ENCODE data around the gene TOM1. TPM values are rescaled to one million over a fixed set of nuclear protein-coding genes. Genes with fewer than 3 reads are reported as not detected.

The TOM1 gene
- polyA plus RNA-seq, 1 of the 3 experiments (the other 2 are of a cell fraction) = 26.9 TPM

GRCh38 chr22:35303029-35303624, 3.4 kb downstream of the TOM1 start (continued):
- TF ChIP-seq, protein P1, sequence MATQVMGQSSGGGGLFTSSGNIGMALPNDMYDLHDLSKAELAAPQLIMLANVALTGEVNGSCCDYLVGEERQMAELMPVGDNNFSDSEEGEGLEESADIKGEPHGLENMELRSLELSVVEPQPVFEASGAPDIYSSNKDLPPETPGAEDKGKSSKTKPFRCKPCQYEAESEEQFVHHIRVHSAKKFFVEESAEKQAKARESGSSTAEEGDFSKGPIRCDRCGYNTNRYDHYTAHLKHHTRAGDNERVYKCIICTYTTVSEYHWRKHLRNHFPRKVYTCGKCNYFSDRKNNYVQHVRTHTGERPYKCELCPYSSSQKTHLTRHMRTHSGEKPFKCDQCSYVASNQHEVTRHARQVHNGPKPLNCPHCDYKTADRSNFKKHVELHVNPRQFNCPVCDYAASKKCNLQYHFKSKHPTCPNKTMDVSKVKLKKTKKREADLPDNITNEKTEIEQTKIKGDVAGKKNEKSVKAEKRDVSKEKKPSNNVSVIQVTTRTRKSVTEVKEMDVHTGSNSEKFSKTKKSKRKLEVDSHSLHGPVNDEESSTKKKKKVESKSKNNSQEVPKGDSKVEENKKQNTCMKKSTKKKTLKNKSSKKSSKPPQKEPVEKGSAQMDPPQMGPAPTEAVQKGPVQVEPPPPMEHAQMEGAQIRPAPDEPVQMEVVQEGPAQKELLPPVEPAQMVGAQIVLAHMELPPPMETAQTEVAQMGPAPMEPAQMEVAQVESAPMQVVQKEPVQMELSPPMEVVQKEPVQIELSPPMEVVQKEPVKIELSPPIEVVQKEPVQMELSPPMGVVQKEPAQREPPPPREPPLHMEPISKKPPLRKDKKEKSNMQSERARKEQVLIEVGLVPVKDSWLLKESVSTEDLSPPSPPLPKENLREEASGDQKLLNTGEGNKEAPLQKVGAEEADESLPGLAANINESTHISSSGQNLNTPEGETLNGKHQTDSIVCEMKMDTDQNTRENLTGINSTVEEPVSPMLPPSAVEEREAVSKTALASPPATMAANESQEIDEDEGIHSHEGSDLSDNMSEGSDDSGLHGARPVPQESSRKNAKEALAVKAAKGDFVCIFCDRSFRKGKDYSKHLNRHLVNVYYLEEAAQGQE (IDR thresholded peaks at IDR 0.05; ENCODE audit: low read depth, low read length) = no peak
- TF ChIP-seq RAD21 (IDR thresholded peaks at IDR 0.05; ENCODE audit: low read length) = no peak
- no peak for TF ChIP-seq GABPA (IDR thresholded peaks at IDR 0.05; ENCODE audit: low read depth)
- TF ChIP-seq, protein P2, sequence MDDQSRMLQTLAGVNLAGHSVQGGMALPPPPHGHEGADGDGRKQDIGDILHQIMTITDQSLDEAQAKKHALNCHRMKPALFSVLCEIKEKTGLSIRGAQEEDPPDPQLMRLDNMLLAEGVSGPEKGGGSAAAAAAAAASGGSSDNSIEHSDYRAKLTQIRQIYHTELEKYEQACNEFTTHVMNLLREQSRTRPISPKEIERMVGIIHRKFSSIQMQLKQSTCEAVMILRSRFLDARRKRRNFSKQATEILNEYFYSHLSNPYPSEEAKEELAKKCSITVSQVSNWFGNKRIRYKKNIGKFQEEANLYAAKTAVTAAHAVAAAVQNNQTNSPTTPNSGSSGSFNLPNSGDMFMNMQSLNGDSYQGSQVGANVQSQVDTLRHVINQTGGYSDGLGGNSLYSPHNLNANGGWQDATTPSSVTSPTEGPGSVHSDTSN (IDR thresholded peaks at IDR 0.05) = no peak
- TF ChIP-seq, protein P3, sequence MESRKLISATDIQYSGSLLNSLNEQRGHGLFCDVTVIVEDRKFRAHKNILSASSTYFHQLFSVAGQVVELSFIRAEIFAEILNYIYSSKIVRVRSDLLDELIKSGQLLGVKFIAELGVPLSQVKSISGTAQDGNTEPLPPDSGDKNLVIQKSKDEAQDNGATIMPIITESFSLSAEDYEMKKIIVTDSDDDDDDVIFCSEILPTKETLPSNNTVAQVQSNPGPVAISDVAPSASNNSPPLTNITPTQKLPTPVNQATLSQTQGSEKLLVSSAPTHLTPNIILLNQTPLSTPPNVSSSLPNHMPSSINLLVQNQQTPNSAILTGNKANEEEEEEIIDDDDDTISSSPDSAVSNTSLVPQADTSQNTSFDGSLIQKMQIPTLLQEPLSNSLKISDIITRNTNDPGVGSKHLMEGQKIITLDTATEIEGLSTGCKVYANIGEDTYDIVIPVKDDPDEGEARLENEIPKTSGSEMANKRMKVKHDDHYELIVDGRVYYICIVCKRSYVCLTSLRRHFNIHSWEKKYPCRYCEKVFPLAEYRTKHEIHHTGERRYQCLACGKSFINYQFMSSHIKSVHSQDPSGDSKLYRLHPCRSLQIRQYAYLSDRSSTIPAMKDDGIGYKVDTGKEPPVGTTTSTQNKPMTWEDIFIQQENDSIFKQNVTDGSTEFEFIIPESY (IDR thresholded peaks at IDR 0.05; ENCODE audit: borderline replicate concordance, low read depth) = no peak
- TF ChIP-seq TEAD4 (IDR thresholded peaks at IDR 0.05; ENCODE audit: borderline replicate concordance, insufficient read depth) = no peak
- no peak for TF ChIP-seq CHD2 (IDR thresholded peaks at IDR 0.05; ENCODE audit: low read length, partially characterized antibody)
- no peak for TF ChIP-seq MEF2A (IDR thresholded peaks at IDR 0.05; ENCODE audit: borderline replicate concordance, low read depth)
- TF ChIP-seq YY1 (IDR thresholded peaks at IDR 0.05; ENCODE audit: low read depth) = no peak
- TF ChIP-seq FOXM1 (IDR thresholded peaks at IDR 0.05; ENCODE audit: low read depth) = no peak
- no peak for TF ChIP-seq CTCF (IDR thresholded peaks at IDR 0.05)

All from SK-N-SH (cell line).